Measurements from ENCODE around the gene ADRM1. TPM values are rescaled to one million over a fixed set of nuclear protein-coding genes. Genes with fewer than 3 reads are reported as not detected.

ADRM1 gene
- total RNA-seq, 1 experiment from 2014 or later, result 53.5 TPM

DNA sequence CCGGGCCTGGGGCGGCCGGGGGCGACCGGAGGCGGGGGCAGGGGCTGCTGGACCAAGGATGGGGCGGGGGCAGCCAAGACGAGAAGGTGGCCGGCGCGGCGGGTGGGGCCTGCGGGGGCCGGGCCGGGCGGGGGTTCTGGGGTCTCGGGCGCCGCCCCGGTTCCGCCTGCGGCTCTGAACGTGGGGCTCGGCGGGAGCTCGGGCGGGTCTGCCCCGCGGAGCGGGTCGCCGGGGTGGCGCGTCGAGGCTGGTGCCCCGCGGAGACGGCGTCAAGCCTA, 204 bp downstream of the ADRM1 start:
- H3K9me2 ChIP-seq (replicated peaks; ENCODE audit: insufficient read depth, low read length), result no peaks in the 10 kb centered on the region
- no peak overlapping the region for H3K27ac ChIP-seq (ENCODE audit: low read length)
- peak overlapping the region; percentile 83 for H3K9ac ChIP-seq (ENCODE audit: low read length)
- DNase-seq, result no peak
- peaks cover 20% of the 10 kb centered on the region for H3K4me1 ChIP-seq (ENCODE audit: low read length)
- H3K9me3 ChIP-seq (ENCODE audit: low read length), result no peaks in the 10 kb centered on the region
- H3K27me3 ChIP-seq (ENCODE audit: low read length), result no peaks in the 10 kb centered on the region
- H3K4me2 ChIP-seq (ENCODE audit: low read depth, low read length, poor library complexity, severe bottlenecking), result peak overlapping the region; percentile 82
- H2AFZ ChIP-seq (ENCODE audit: low read length), result no peak overlapping the region
- H4K20me1 ChIP-seq (ENCODE audit: insufficient read depth, low read depth, low read length), result peaks cover 29% of the 10 kb centered on the region
- peaks cover 31% of the 10 kb centered on the region for H3K79me2 ChIP-seq (ENCODE audit: low read length)
- H3K36me3 ChIP-seq (ENCODE audit: insufficient read depth, low read length), result no peaks in the 10 kb centered on the region; the same call in 1 of the 2 replicates
- H3K4me3 ChIP-seq (ENCODE audit: low read length), result peak overlapping the region; percentile 84

- no peak overlapping the region for H3K27ac ChIP-seq (ENCODE audit: low read length)
- H3K36me3 ChIP-seq (ENCODE audit: insufficient read depth, low read length), result no peaks in the 10 kb centered on the region; the same call in 1 of the 2 replicates
- peaks cover 29% of the 10 kb centered on the region for H4K20me1 ChIP-seq (ENCODE audit: insufficient read depth, low read depth, low read length)
- H3K4me1 ChIP-seq (ENCODE audit: low read length), result peaks cover 20% of the 10 kb centered on the region
- H3K9me3 ChIP-seq (ENCODE audit: low read length), result no peaks in the 10 kb centered on the region
- peak overlapping the region; percentile 83 for H3K9ac ChIP-seq (ENCODE audit: low read length)
- H3K4me3 ChIP-seq (ENCODE audit: low read length), result peak overlapping the region; percentile 84
- no peaks in the 10 kb centered on the region for H3K27me3 ChIP-seq (ENCODE audit: low read length)
- H3K4me2 ChIP-seq (ENCODE audit: low read depth, low read length, poor library complexity, severe bottlenecking), result peak overlapping the region; percentile 82
- DNase-seq, result peak; percentile 60
- H3K79me2 ChIP-seq (ENCODE audit: low read length), result peaks cover 31% of the 10 kb centered on the region
- no peaks in the 10 kb centered on the region for H3K9me2 ChIP-seq (replicated peaks; ENCODE audit: insufficient read depth, low read length)
- no peak overlapping the region for H2AFZ ChIP-seq (ENCODE audit: low read length)
Measured at GRCh38 chr20:62303340-62304226, 786 bp downstream of the ADRM1 start.

- Histone ChIP-seq H2AFZ (ENCODE audit: low read length) (no peak overlapping the region), H3K79me2 (ENCODE audit: low read length) (peaks cover 31% of the 10 kb centered on the region), H3K27me3 (ENCODE audit: low read length) (no peaks in the 10 kb centered on the region), H3K9me3 (ENCODE audit: low read length) (no peaks in the 10 kb centered on the region), H3K27ac (ENCODE audit: low read length) (no peak overlapping the region), H3K4me1 (ENCODE audit: low read length) (peaks cover 20% of the 10 kb centered on the region), H3K36me3 (ENCODE audit: insufficient read depth, low read length) (no peaks in the 10 kb centered on the region; the same call in 1 of the 2 replicates), H3K4me3 (ENCODE audit: low read length) (peak overlapping the region; percentile 84), H4K20me1 (ENCODE audit: insufficient read depth, low read depth, low read length) (peaks cover 29% of the 10 kb centered on the region), H3K4me2 (ENCODE audit: low read depth, low read length, poor library complexity, severe bottlenecking) (peak overlapping the region; percentile 82), H3K9ac (ENCODE audit: low read length) (peak overlapping the region; percentile 83), H3K9me2 (replicated peaks; ENCODE audit: insufficient read depth, low read length) (no peaks in the 10 kb centered on the region)
- DNase-seq, result no peak
Measured at GRCh38 chr20:62304331-62305148, 1.7 kb downstream of the ADRM1 start.

DNA sequence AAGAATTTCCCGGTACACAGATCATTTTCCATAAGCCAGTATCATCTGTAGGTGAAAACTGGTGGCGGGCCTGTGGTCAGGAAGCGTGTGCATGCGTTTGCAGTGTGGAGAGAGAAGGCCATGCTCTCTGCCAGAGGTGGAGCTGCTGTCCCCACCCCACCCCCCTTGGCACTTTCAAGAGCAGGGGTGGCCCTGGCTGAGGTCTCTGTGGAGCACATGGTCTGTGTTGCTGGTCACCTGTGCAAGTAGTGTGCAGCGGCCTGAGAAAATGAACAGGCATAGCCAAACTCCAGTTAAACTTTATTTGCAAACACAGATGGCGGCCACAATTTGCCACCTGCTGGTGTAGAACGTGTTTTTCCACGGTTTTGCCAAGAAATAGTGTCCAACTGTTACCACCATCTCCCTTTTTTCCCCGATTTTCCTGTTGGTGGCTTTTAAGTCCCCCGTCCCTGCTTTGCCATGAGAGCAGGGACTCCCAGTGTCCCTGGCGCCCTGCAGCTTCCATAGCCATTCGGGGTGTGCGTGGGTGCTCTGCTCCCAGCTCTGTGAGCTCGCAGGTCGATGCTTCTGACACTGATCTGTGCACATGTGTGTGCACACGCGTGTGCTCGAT, 2.5 kb downstream of the ADRM1 start:
- Histone ChIP-seq H3K27ac (ENCODE audit: low read length) (no peak overlapping the region), H4K20me1 (ENCODE audit: insufficient read depth, low read depth, low read length) (peaks cover 29% of the 10 kb centered on the region), H3K9ac (ENCODE audit: low read length) (peak overlapping the region; percentile 83; the same call in 1 of the 2 replicates), H3K4me1 (ENCODE audit: low read length) (peaks cover 20% of the 10 kb centered on the region), H3K27me3 (ENCODE audit: low read length) (no peaks in the 10 kb centered on the region), H3K9me2 (replicated peaks; ENCODE audit: insufficient read depth, low read length) (no peaks in the 10 kb centered on the region), H3K79me2 (ENCODE audit: low read length) (peaks cover 31% of the 10 kb centered on the region), H3K36me3 (ENCODE audit: insufficient read depth, low read length) (no peaks in the 10 kb centered on the region; the same call in 1 of the 2 replicates), H2AFZ (ENCODE audit: low read length) (no peak overlapping the region), H3K4me2 (ENCODE audit: low read depth, low read length, poor library complexity, severe bottlenecking) (no peak overlapping the region), H3K4me3 (ENCODE audit: low read length) (no peak overlapping the region; the same call in 1 of the 2 replicates), H3K9me3 (ENCODE audit: low read length) (no peaks in the 10 kb centered on the region)
- no peak for DNase-seq

DNA sequence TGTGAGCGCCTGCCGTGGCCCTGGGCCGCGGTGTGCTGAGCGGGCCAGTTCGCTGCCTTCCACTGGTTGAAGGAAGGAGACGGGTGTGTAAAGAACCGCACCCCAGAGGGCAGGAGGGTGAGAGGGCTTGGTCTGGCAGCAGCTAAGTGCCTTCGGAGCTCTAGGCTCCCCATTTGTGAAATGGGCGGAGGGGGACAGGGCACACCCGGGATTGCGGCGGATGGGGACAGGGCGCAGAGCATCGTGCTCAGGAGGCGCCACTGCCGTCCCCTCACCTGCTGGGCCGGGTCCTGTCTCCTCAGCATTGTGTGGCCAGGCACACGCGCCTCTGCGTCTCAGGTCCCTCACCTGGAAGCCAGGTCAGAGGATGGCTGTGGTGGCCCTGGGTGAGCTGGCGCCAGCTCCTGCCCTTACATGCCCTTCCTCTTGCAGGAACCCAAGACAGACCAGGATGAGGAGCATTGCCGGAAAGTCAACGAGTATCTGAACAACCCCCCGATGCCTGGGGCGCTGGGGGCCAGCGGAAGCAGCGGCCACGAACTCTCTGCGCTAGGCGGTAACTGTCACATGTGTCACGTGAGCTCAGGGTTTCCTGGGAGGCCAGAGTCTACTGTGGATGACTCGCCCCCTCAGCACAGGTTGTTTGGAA, 3.1 kb downstream of the ADRM1 start:
- no peak overlapping the region for H3K9ac ChIP-seq (ENCODE audit: low read length)
- no peak overlapping the region for H3K4me3 ChIP-seq (ENCODE audit: low read length)
- peaks cover 31% of the 10 kb centered on the region for H3K79me2 ChIP-seq (ENCODE audit: low read length)
- H4K20me1 ChIP-seq (ENCODE audit: insufficient read depth, low read depth, low read length), result peaks cover 29% of the 10 kb centered on the region
- no peaks in the 10 kb centered on the region for H3K9me3 ChIP-seq (ENCODE audit: low read length)
- peaks cover 20% of the 10 kb centered on the region for H3K4me1 ChIP-seq (ENCODE audit: low read length)
- DNase-seq, result no peak
- H2AFZ ChIP-seq (ENCODE audit: low read length), result no peak overlapping the region
- H3K36me3 ChIP-seq (ENCODE audit: insufficient read depth, low read length), result no peaks in the 10 kb centered on the region; the same call in 1 of the 2 replicates
- H3K27ac ChIP-seq (ENCODE audit: low read length), result no peak overlapping the region
- no peak overlapping the region for H3K4me2 ChIP-seq (ENCODE audit: low read depth, low read length, poor library complexity, severe bottlenecking)
- H3K27me3 ChIP-seq (ENCODE audit: low read length), result no peaks in the 10 kb centered on the region
- no peaks in the 10 kb centered on the region for H3K9me2 ChIP-seq (replicated peaks; ENCODE audit: insufficient read depth, low read length)

GRCh38 chr20:62306414-62307187, 3.8 kb downstream of the ADRM1 start:
- Histone ChIP-seq H3K4me2 (ENCODE audit: low read depth, low read length, poor library complexity, severe bottlenecking) (no peak overlapping the region), H3K79me2 (ENCODE audit: low read length) (peaks cover 31% of the 10 kb centered on the region), H3K36me3 (ENCODE audit: insufficient read depth, low read length) (no peaks in the 10 kb centered on the region; the same call in 1 of the 2 replicates), H3K9ac (ENCODE audit: low read length) (no peak overlapping the region), H3K4me1 (ENCODE audit: low read length) (peaks cover 20% of the 10 kb centered on the region), H3K27me3 (ENCODE audit: low read length) (no peaks in the 10 kb centered on the region), H3K9me3 (ENCODE audit: low read length) (no peaks in the 10 kb centered on the region), H2AFZ (ENCODE audit: low read length) (no peak overlapping the region), H3K27ac (ENCODE audit: low read length) (no peak overlapping the region), H3K9me2 (replicated peaks; ENCODE audit: insufficient read depth, low read length) (no peaks in the 10 kb centered on the region), H3K4me3 (ENCODE audit: low read length) (no peak overlapping the region), H4K20me1 (ENCODE audit: insufficient read depth, low read depth, low read length) (peaks cover 29% of the 10 kb centered on the region)
- DNase-seq, result no peak

GRCh38 chr20:62307226-62308101, 4.7 kb downstream of the ADRM1 start:
- Histone ChIP-seq H2AFZ (ENCODE audit: low read length) (no peak overlapping the region), H3K4me1 (ENCODE audit: low read length) (peaks cover 14% of the 10 kb centered on the region), H3K4me3 (ENCODE audit: low read length) (no peak overlapping the region), H3K9me2 (replicated peaks; ENCODE audit: insufficient read depth, low read length) (no peaks in the 10 kb centered on the region), H3K4me2 (ENCODE audit: low read depth, low read length, poor library complexity, severe bottlenecking) (no peak overlapping the region), H3K36me3 (ENCODE audit: insufficient read depth, low read length) (no peaks in the 10 kb centered on the region; the same call in 1 of the 2 replicates), H3K27me3 (ENCODE audit: low read length) (no peaks in the 10 kb centered on the region), H3K27ac (ENCODE audit: low read length) (no peak overlapping the region), H3K79me2 (ENCODE audit: low read length) (peaks cover 31% of the 10 kb centered on the region), H4K20me1 (ENCODE audit: insufficient read depth, low read depth, low read length) (peaks cover 29% of the 10 kb centered on the region), H3K9me3 (ENCODE audit: low read length) (no peaks in the 10 kb centered on the region), H3K9ac (ENCODE audit: low read length) (no peak overlapping the region)
- no peak for DNase-seq
